Transverse colon (tissue), 4 donors: ENCODE measurements around the gene HES4. TPM values are rescaled to one million over a fixed set of nuclear protein-coding genes. Genes with fewer than 3 reads are reported as not detected.
"Not testable (repeated sequence)": the region's sequence is repeated elsewhere in the genome, so short reads cannot be mapped to it uniquely, and the experiment has no call there.

ENCODE experiments used
- DNase-seq: peaks from one replicate; pipeline ENCODE4 v3.0.0-alpha.2; 2019
- H3K27ac ChIP-seq, 4 donors: fragments of 200-600 bp; sonication (generic); 2 replicates each; pipeline ENCODE4 v1.5.1; 2016 to 2018; ENCODE audit warnings: inconsistent platforms in 4 of 4
- H3K27me3 ChIP-seq: fragments of 200-600 bp; sonication (generic); 2 replicates; pipeline ENCODE4 v1.5.1; 2017; ENCODE audit warnings: inconsistent platforms
- H3K36me3 ChIP-seq, 4 donors: fragments of 200-600 bp; sonication (generic); 2 replicates each; pipeline ENCODE4 v1.5.1; 2017 to 2019; ENCODE audit warnings: inconsistent platforms in 4 of 4
- H3K4me1 ChIP-seq, 4 donors: fragments of 200-600 bp; sonication (generic); 2 replicates each; pipeline ENCODE4 v1.5.1; 2017 to 2020; ENCODE audit warnings: inconsistent platforms in 4 of 4
- H3K4me3 ChIP-seq, 4 donors: fragments of 200-600 bp; sonication (generic); 1 replicate in 1 of 4; 2 replicates in 3 of 4; pipeline versions ENCODE4 v1.5.1 to v1.6.1; 2017 to 2019; ENCODE audit warnings: inconsistent platforms in 4 of 4
- H3K9me3 ChIP-seq, 2 donors: fragments of 200-600 bp; sonication (generic); 2 replicates each; pipeline ENCODE4 v1.5.1; 2017 to 2019; ENCODE audit warnings: inconsistent platforms in 2 of 2
- CTCF ChIP-seq, 5 experiments: fragments of 200-600 bp in 3 of 5; fragments of 450-650 bp in 2 of 5; sonication (generic) in 3 of 5; IDR thresholded peaks; 1 replicate in 2 of 5; 2 replicates in 3 of 5; pipeline ENCODE4 v1.5.1; 2016 to 2017; ENCODE audit warnings: antibody characterized with exemption in 5 of 5, inconsistent platforms in 3 of 5, mild to moderate bottlenecking in 2 of 5, moderate library complexity in 1 of 5
- EP300 ChIP-seq: sonication (generic); formaldehyde crosslinking; IDR thresholded peaks from one replicate; pipeline ENCODE4 v1.6.1; 2017; ENCODE audit warnings: antibody characterized with exemption, low read depth
- POLR2A ChIP-seq: fragments of 450-650 bp; IDR thresholded peaks from one replicate; pipeline ENCODE4 v1.6.1; 2016; ENCODE audit warnings: antibody characterized with exemption, mild to moderate bottlenecking, moderate library complexity
- POLR2AphosphoS5 ChIP-seq, 3 donors: sonication (generic); formaldehyde crosslinking; IDR thresholded peaks; one replicate each; pipeline ENCODE4 v1.6.1; 2016; ENCODE audit warnings: antibody characterized with exemption in 3 of 3
- WGBS, 2 donors: methylation state at CpG; one replicate each; pipeline ENCODE4 v1.1.5; 2018; ENCODE audit warnings: low coverage in 1 of 2; 5-methylcytosine and 5-hydroxymethylcytosine counted together
- in situ Hi-C, 4 donors: fragments of 200-750 bp; cut with MboI; loops; one replicate each; pipeline versions ENCODE4 v1.15.0 to v1.15.1; 2017; ENCODE audit warnings: low sequenced_read_pairs in 3 of 4, low pct_ligation_motif_present in 1 of 4, low pct_unique_long_range_greater_than_20kb in 1 of 4
- intact Hi-C: fragments of 100-400 bp; cut with DNase I; formaldehyde crosslinking; loops from one replicate; pipeline ENCODE4 v1.15.1; 2023; ENCODE audit warnings: low total_unique reads
- total RNA-seq, 4 donors: library from RNA; depleted of rRNA; stranded (reverse); fragments of >200 nt; gene quantifications; one replicate each; pipeline ENCODE4 v1.1.0, GENCODE V29; 2016

HES4 gene
- total RNA-seq, 4 donors from 2014 or later: 10.8 to 140 (median 15.7) TPM

DNA sequence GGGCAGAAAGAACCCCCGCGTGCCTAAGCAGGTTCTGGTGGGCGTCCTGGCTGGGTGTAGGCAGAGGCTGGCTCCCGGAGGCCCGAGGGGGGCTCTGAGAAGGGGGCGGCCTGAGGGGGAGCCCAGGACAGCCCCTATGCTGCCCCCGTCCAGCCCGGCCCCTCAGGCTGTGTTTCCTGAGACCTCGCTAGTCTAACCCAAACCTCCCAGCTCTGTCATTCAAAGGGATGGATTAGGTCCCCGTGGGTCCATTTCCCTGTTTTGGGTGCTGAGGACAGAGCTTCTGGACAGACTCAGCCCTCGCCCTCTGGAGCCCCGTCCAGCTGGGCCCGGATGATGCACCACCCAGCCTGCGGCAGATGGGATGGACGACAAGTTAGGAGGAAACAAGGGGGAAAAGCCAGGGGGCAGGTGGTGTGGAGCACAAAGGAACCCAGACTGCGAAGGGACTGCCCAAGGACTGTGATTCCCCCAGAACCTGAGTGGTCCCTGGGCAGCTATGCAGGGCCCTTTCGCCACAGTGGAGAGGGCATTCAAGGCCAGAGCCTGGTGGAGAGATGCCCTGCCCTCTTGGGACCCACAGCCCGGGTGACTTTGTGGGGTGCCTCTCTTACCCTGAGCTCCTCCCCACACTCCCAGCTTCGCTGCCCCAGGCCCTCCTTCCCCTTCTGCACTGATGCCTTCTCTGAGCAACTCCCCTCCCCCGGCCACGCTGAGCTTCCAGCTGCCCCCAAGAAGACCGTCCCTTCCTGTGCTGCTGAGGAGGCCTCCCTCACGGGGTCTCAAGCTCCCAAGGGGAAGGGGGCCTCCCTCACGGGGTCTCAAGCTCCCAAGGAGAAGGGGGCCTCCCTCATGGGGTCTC lies 2.8 kb downstream of the HES4 start:
- no peak overlapping the region for H3K4me3 ChIP-seq
- H3K4me1 ChIP-seq: peaks cover 13 to 42% (median 39%) of the 10 kb centered on the region in 4 donors
- DNase-seq: no peak
- TF ChIP-seq EP300: no peak
- TF ChIP-seq POLR2AphosphoS5 (IDR thresholded peaks at IDR 0.05): no peak
- TF ChIP-seq POLR2A: no peak
- TF ChIP-seq CTCF (IDR thresholded peaks at IDR 0.05): no peak
- H3K27me3 ChIP-seq: peaks cover 66% of the 10 kb centered on the region
- 70% methylated on average over 22 of the region's 24 CpGs; no CpG with 5 or more reads in 1 of the 2 donors for WGBS, 2 donors
- in situ Hi-C loops (no loop called here), intact Hi-C loops (no loop called here)
- no peaks in the 10 kb centered on the region for H3K36me3 ChIP-seq
- H3K27ac ChIP-seq: no peak overlapping the region
- H3K9me3 ChIP-seq: peaks cover 2 to 6% of the 10 kb centered on the region in 2 donors

GRCh38 chr1:995665-996633 lies 3.9 kb downstream of the HES4 start:
- H3K27me3 ChIP-seq: peaks cover 68% of the 10 kb centered on the region
- H3K4me3 ChIP-seq: no peak overlapping the region
- H3K4me1 ChIP-seq: peaks cover 8 to 32% (median 28%) of the 10 kb centered on the region in 4 donors
- no peak for TF ChIP-seq CTCF (IDR thresholded peaks at IDR 0.05)
- TF ChIP-seq POLR2AphosphoS5 (IDR thresholded peaks at IDR 0.05): no peak
- no peak for TF ChIP-seq EP300
- TF ChIP-seq POLR2A: no peak
- 10 to 38% methylated on average over 6 to 25 of the region's 30 CpGs for WGBS, 2 donors
- H3K36me3 ChIP-seq: no peaks in the 10 kb centered on the region
- H3K27ac ChIP-seq: no peak overlapping the region
- no peak for DNase-seq
- peaks cover 8 to 10% of the 10 kb centered on the region in 2 donors for H3K9me3 ChIP-seq
- in situ Hi-C loops (no loop called here), intact Hi-C loops (no loop called here)

DNA sequence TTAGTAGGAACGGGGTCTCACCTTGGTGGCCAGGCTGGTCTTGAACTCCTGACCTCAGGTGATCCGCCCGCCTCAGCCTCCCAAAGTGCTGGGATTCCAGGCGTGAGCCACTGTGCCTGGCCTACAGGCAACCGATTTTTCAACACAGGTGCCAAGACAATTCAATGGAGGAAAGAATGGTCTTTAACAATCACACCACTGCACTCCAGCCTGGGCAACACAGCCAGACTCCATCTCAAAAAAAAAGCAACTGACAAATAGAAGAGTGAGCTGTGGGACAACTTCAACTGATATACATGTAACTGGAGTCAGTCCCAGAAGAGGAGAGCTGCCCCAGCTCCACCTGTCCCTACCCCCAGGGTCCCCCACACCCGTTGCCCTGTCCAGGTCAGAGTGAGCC lies 5.4 kb downstream of the HES4 start:
- 89% methylated on average over 6 of the region's 6 CpGs; no CpG with 5 or more reads in 1 of the 2 donors for WGBS, 2 donors
- intact Hi-C loops, in situ Hi-C loops, H3K36me3 ChIP-seq, DNase-seq, H3K4me3 ChIP-seq, H3K27ac ChIP-seq: not testable (repeated sequence)
- H3K9me3 ChIP-seq: peaks cover 8 to 10% of the 10 kb centered on the region in 2 donors
- H3K4me1 ChIP-seq: peaks cover 4 to 20% (median 17%) of the 10 kb centered on the region in 4 donors
- peaks cover 66% of the 10 kb centered on the region for H3K27me3 ChIP-seq

DNA sequence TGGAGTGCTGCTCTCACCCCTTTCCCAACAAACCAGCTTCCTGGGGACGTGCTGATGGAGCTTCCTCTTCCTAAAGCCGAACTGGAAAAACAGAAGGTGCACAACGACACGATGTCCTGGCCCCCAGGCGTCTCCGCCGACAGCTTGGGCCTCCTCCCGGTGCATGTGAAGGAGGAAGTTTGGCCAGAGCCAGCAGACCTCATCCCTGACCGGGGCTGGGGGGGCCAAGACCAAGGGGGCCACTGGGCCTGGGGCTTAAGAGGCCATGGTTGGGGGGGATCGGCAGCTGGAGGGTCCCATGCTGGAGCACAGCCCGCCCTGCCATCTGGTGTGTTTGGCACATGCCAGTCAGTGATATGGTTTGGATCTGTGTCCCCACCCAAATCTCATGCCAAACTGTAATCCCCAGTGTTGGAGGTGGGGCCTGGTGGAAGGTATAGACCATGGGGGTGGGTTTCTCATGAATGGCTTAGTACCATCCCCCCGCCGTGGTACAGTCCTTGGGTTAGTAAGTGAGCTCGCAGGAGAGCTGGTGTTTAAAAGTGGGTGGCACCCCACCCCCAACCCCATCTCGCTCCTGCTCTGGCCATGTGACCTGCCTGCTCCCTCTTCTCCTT lies 6.4 kb downstream of the HES4 start:
- Histone ChIP-seq H3K4me3 (no peak overlapping the region), H3K36me3 (no peaks in the 10 kb centered on the region), H3K9me3 (peaks cover 8 to 10% of the 10 kb centered on the region in 2 donors), H3K27ac (no peak overlapping the region), H3K27me3 (peaks cover 60% of the 10 kb centered on the region), H3K4me1 (peaks cover 0 to 10% (median 6%) of the 10 kb centered on the region in 4 donors)
- intact Hi-C loops (no loop called here), in situ Hi-C loops (no loop called here)
- 80% methylated on average over 15 of the region's 15 CpGs; no CpG with 5 or more reads in 1 of the 2 donors for WGBS, 2 donors
- DNase-seq: no peak
- TF ChIP-seq EP300 (no peak), POLR2AphosphoS5 (IDR thresholded peaks at IDR 0.05) (no peak), POLR2A (no peak), CTCF (IDR thresholded peaks at IDR 0.05) (no peak)
